K562 (cell line): ENCODE results near the gene ZNF165. TPM values are rescaled to one million over a fixed set of nuclear protein-coding genes. Genes with fewer than 3 reads are reported as not detected.
A peak's percentile ranks its signal among the peaks of the same experiment; 100 is the strongest.

Experiments
- ARID1B ChIP-seq: fragments of 450-650 bp; IDR thresholded peaks from 2 replicates; pipeline ENCODE4 v1.6.1; 2016; ENCODE audit warnings: antibody characterized with exemption, mild to moderate bottlenecking, inconsistent platforms
- BACH1 ChIP-seq: fragments of 200-800 bp; sonication (Bioruptor generic); IDR thresholded peaks from 2 replicates; pipeline ENCODE4 v1.6.1; 2016; ENCODE audit warnings: missing genetic modification characterization, missing compliant biosample characterization
- DPF2 ChIP-seq: fragments of 450-650 bp; IDR thresholded peaks from 2 replicates; pipeline ENCODE4 v1.6.1; 2016
- E2F3 ChIP-seq: fragments of 250-450 bp; sonication (Bioruptor Pico); IDR thresholded peaks from 2 replicates; pipeline ENCODE4 v1.4.0; 2020; ENCODE audit warnings: mild to moderate bottlenecking
- EHMT2 ChIP-seq: fragments of 450-650 bp; IDR thresholded peaks from 2 replicates; pipeline ENCODE4 v1.6.1; 2018; ENCODE audit warnings: antibody characterized with exemption
- EP300 ChIP-seq: IDR thresholded peaks from 2 replicates; pipeline ENCODE4 v1.6.1; 2012; ENCODE audit warnings: low read length, improper control_type of control experiment
- ESRRA ChIP-seq: fragments of 450-650 bp; IDR thresholded peaks from 2 replicates; pipeline ENCODE4 v1.6.1; 2014; ENCODE audit warnings: low read depth, mild to moderate bottlenecking, moderate library complexity, borderline replicate concordance
- FOXJ3 ChIP-seq: sonication (generic); formaldehyde crosslinking; IDR thresholded peaks from 2 replicates; pipeline ENCODE4 v1.4.0; 2020; ENCODE audit warnings: mild to moderate bottlenecking, missing genetic modification reagents
- KDM5B ChIP-seq: fragments of 200-600 bp; sonication (generic); IDR thresholded peaks from 2 replicates; pipeline ENCODE4 v1.6.1; 2012; ENCODE audit warnings: low read depth, mild to moderate bottlenecking, moderate library complexity, low read length, control low read depth, inconsistent platforms; ENCODE audit not compliant: insufficient replicate concordance
- LEF1 ChIP-seq: fragments of 450-650 bp; IDR thresholded peaks from 2 replicates; pipeline ENCODE4 v1.6.1; 2016; ENCODE audit warnings: mild to moderate bottlenecking
- MCM3 ChIP-seq: fragments of 450-650 bp; IDR thresholded peaks from 2 replicates; pipeline ENCODE4 v1.6.1; 2016
- MCM7 ChIP-seq, 2 experiments: fragments of 450-650 bp; IDR thresholded peaks; 2 replicates each; pipeline ENCODE4 v1.6.1; 2016 to 2018
- MIER1 ChIP-seq: fragments of 450-650 bp; IDR thresholded peaks from 2 replicates; pipeline ENCODE4 v1.6.1; 2016; ENCODE audit warnings: antibody characterized with exemption, mild to moderate bottlenecking, low read depth
- SMC3 ChIP-seq: conservative IDR thresholded peaks from 2 replicates; pipeline ENCODE4 v1.6.1; 2011; ENCODE audit warnings: low read depth, low read length, improper control_type of control experiment; ENCODE audit not compliant: insufficient read depth
- SP1 ChIP-seq: sonication (generic); formaldehyde crosslinking; IDR thresholded peaks from 2 replicates; pipeline ENCODE4 v1.8.1; 2022; ENCODE audit warnings: mild to moderate bottlenecking, missing genetic modification reagents
- SPI1 ChIP-seq: IDR thresholded peaks from 2 replicates; pipeline ENCODE4 v1.6.1; 2011; ENCODE audit warnings: low read depth, low read length, control low read depth, borderline replicate concordance
- U2AF1 ChIP-seq: fragments of 200-400 bp; formaldehyde crosslinking; optimal IDR thresholded peaks from 2 replicates; pipeline ENCODE3; 2017; ENCODE audit warnings: mild to moderate bottlenecking, low read depth, low read length, moderate library complexity
- ZBTB7A ChIP-seq: IDR thresholded peaks from 2 replicates; pipeline ENCODE4 v1.6.1; 2011; ENCODE audit warnings: low read depth, mild to moderate bottlenecking, low read length, moderate library complexity, borderline replicate concordance; ENCODE audit not compliant: control insufficient read depth
- ZKSCAN3 ChIP-seq: fragments of 250-450 bp; sonication (Bioruptor Pico); IDR thresholded peaks from 2 replicates; pipeline ENCODE4 v1.4.0; 2020
- ZZZ3 ChIP-seq: fragments of 450-650 bp; IDR thresholded peaks from 2 replicates; pipeline ENCODE4 v1.6.1; 2016; ENCODE audit warnings: antibody characterized with exemption, mild to moderate bottlenecking, moderate library complexity
- polyA plus RNA-seq, 8 experiments: library from polyadenylated mRNA; depleted of rRNA in 4 of 8; stranded (reverse) in 5 of 8; unstranded in 3 of 8; fragments of >200 nt; fragmentation: Nextera tagmentation in 2 of 8; fragmentation: Illumina TruSeq in 1 of 8; extraction: Ambion mirVana in 2 of 8; extraction: Trizol in 1 of 8; gene quantifications; 2 replicates each; pipeline versions ENCODE4 v1.2.1 to v1.2.3, GENCODE V29; 2011 to 2014; ENCODE audit warnings: inconsistent platforms in 1 of 8, missing spikeins in 1 of 8
- total RNA-seq, 7 experiments: library from RNA; depleted of rRNA in 6 of 7; stranded (reverse); fragments of >200 nt in 6 of 7; fragmentation: Illumina TruSeq in 2 of 7; extraction: Trizol in 2 of 7; gene quantifications; 2 replicates each; pipeline versions ENCODE4 v1.2.1 to v1.2.3, GENCODE V29; 2011 to 2021; ENCODE audit warnings: low replicate concordance in 1 of 7
- TF ChIP-seq, protein P1 (sequence below), 2 experiments: fragments of 450-650 bp; IDR thresholded peaks; 2 replicates each; pipeline ENCODE4 v1.6.1; 2018; ENCODE audit warnings: mild to moderate bottlenecking in 2 of 2, low read depth in 1 of 2; ENCODE audit not compliant: partially characterized antibody in 2 of 2
- TF ChIP-seq, protein P2 (sequence below): conservative IDR thresholded peaks from 2 replicates; pipeline ENCODE4 v1.6.1; 2011; ENCODE audit warnings: low read depth, mild to moderate bottlenecking, low read length; ENCODE audit not compliant: control insufficient read depth
- TF ChIP-seq, protein P3 (sequence below): fragments of 250-450 bp; sonication (Bioruptor Pico); IDR thresholded peaks from 2 replicates; pipeline ENCODE4 v1.4.0; 2020; ENCODE audit warnings: mild to moderate bottlenecking, moderate library complexity

The ZNF165 gene
- total and polyA plus RNA-seq, 9 of the 15 experiments (the other 6 are each of a cell fraction or from before 2014, with no cell fraction given), result 0.82 to 3.6 (median 1.2) TPM

DNA sequence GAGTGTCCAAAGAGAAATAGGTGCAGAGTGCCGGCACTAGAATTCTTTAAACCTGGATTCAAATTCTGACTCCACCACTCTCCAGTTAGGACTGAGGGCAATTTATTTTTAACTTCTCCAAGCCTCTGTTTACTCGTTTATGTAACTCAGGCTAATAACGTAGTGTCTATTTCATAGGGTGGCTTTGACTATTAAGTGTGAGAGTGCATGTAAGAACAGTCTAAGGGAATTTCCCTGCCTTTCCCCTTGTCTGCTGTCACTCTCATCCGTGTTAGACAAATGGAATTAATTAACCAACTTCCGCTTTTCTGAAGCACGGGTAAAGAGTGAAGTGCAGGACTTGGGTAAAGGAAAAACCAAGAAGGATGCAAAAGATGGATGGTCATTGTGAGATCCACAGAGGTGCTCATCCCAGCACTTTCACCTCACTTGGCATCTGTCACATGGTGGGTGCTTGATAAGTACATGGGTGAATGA, 57.2 kb downstream of the ZNF165 start (continued):
- TF ChIP-seq, protein P1, sequence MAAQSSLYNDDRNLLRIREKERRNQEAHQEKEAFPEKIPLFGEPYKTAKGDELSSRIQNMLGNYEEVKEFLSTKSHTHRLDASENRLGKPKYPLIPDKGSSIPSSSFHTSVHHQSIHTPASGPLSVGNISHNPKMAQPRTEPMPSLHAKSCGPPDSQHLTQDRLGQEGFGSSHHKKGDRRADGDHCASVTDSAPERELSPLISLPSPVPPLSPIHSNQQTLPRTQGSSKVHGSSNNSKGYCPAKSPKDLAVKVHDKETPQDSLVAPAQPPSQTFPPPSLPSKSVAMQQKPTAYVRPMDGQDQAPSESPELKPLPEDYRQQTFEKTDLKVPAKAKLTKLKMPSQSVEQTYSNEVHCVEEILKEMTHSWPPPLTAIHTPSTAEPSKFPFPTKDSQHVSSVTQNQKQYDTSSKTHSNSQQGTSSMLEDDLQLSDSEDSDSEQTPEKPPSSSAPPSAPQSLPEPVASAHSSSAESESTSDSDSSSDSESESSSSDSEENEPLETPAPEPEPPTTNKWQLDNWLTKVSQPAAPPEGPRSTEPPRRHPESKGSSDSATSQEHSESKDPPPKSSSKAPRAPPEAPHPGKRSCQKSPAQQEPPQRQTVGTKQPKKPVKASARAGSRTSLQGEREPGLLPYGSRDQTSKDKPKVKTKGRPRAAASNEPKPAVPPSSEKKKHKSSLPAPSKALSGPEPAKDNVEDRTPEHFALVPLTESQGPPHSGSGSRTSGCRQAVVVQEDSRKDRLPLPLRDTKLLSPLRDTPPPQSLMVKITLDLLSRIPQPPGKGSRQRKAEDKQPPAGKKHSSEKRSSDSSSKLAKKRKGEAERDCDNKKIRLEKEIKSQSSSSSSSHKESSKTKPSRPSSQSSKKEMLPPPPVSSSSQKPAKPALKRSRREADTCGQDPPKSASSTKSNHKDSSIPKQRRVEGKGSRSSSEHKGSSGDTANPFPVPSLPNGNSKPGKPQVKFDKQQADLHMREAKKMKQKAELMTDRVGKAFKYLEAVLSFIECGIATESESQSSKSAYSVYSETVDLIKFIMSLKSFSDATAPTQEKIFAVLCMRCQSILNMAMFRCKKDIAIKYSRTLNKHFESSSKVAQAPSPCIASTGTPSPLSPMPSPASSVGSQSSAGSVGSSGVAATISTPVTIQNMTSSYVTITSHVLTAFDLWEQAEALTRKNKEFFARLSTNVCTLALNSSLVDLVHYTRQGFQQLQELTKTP (IDR thresholded peaks at IDR 0.05; ENCODE audit: low read depth in 1 of 2, partially characterized antibody in 2 of 2), result peak in 1 of 2 experiments; percentile 28
- TF ChIP-seq, protein P2, sequence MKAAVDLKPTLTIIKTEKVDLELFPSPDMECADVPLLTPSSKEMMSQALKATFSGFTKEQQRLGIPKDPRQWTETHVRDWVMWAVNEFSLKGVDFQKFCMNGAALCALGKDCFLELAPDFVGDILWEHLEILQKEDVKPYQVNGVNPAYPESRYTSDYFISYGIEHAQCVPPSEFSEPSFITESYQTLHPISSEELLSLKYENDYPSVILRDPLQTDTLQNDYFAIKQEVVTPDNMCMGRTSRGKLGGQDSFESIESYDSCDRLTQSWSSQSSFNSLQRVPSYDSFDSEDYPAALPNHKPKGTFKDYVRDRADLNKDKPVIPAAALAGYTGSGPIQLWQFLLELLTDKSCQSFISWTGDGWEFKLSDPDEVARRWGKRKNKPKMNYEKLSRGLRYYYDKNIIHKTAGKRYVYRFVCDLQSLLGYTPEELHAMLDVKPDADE, result no peak
- no peak for TF ChIP-seq ZZZ3
- peak; percentile 13; the same call in 1 of the 2 replicates for TF ChIP-seq LEF1
- TF ChIP-seq SPI1, result peak; percentile 94
- 0 out of 2 replicates have a peak, but pooled peaks have one; percentile 10 for TF ChIP-seq ARID1B
- 0 out of 2 replicates have a peak, but pooled peaks have one; percentile 8 for TF ChIP-seq E2F3
- TF ChIP-seq MCM3, result no peak
- TF ChIP-seq, protein P3, sequence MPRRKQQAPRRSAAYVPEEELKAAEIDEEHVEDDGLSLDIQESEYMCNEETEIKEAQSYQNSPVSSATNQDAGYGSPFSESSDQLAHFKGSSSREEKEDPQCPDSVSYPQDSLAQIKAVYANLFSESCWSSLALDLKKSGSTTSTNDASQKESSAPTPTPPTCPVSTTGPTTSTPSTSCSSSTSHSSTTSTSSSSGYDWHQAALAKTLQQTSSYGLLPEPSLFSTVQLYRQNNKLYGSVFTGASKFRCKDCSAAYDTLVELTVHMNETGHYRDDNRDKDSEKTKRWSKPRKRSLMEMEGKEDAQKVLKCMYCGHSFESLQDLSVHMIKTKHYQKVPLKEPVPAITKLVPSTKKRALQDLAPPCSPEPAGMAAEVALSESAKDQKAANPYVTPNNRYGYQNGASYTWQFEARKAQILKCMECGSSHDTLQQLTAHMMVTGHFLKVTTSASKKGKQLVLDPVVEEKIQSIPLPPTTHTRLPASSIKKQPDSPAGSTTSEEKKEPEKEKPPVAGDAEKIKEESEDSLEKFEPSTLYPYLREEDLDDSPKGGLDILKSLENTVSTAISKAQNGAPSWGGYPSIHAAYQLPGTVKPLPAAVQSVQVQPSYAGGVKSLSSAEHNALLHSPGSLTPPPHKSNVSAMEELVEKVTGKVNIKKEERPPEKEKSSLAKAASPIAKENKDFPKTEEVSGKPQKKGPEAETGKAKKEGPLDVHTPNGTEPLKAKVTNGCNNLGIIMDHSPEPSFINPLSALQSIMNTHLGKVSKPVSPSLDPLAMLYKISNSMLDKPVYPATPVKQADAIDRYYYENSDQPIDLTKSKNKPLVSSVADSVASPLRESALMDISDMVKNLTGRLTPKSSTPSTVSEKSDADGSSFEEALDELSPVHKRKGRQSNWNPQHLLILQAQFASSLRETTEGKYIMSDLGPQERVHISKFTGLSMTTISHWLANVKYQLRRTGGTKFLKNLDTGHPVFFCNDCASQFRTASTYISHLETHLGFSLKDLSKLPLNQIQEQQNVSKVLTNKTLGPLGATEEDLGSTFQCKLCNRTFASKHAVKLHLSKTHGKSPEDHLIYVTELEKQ (CRISPR knock-in tag), result no peak
- no peak for TF ChIP-seq U2AF1
- TF ChIP-seq KDM5B, result peak; percentile 20
- no peak for TF ChIP-seq MCM7 (IDR thresholded peaks at IDR 0.05)
- TF ChIP-seq ESRRA, result no peak
- no peak; the same call in 1 of the 2 replicates for TF ChIP-seq DPF2
- no peak for TF ChIP-seq ZKSCAN3 (CRISPR knock-in tag)
- no peak for TF ChIP-seq FOXJ3 (CRISPR knock-in tag)
- TF ChIP-seq EP300, result no peak
- TF ChIP-seq BACH1, result no peak
- no peak for TF ChIP-seq SMC3
- no peak for TF ChIP-seq MIER1
- TF ChIP-seq SP1, result 0 out of 2 replicates have a peak, but pooled peaks have one; percentile 37
- TF ChIP-seq EHMT2, result no peak
- TF ChIP-seq ZBTB7A, result no peak
